Retina (tissue), 1 donor: ENCODE results near the gene OR2F2.

Experiments
- DNase-seq: peaks from one replicate; pipeline ENCODE4 v3.0.0-alpha.2; 2016

The OR2F2 gene

GRCh38 chr7:143914938-143915652, 19.9 kb upstream of the OR2F2 start:
- no peak for DNase-seq

- DNase-seq: no peak
Observed at GRCh38 chr7:143924851-143925250, 10.2 kb upstream of the OR2F2 start.

- no peak for DNase-seq
Observed at GRCh38 chr7:143929224-143929920, 5.7 kb upstream of the OR2F2 start.

GRCh38 chr7:143931739-143932138, 3.3 kb upstream of the OR2F2 start:
- no peak for DNase-seq

- no peak for DNase-seq
Observed at GRCh38 chr7:143936087-143937009, 1.3 kb downstream of the OR2F2 start.

- no peak for DNase-seq
Observed at GRCh38 chr7:143938379-143939243, 3.6 kb downstream of the OR2F2 start.

GRCh38 chr7:143945423-143945822, 10.4 kb downstream of the OR2F2 start:
- DNase-seq: no peak

- no peak for DNase-seq
Observed at GRCh38 chr7:143947111-143947510, 12.1 kb downstream of the OR2F2 start.

GRCh38 chr7:143948733-143949132, 13.7 kb downstream of the OR2F2 start:
- no peak for DNase-seq

- no peak for DNase-seq
Observed at GRCh38 chr7:143953421-143953820, 18.4 kb downstream of the OR2F2 start.

- DNase-seq: no peak
Observed at GRCh38 chr7:143954135-143954534, 19.1 kb downstream of the OR2F2 start.

GRCh38 chr7:143954544-143954943, 19.5 kb downstream of the OR2F2 start, which contains the start of gene OR2F1:
Gene OR2F1 (plus strand): TSS chr7:143954844. CDS start chr7:143959971, 5,127 bp downstream.
- DNase-seq: no peak

GRCh38 chr7:143958781-143959180, 23.7 kb downstream of the OR2F2 start:
- DNase-seq: no peak

GRCh38 chr7:143960813-143961610, 26.0 kb downstream of the OR2F2 start:
- no peak for DNase-seq

GRCh38 chr7:143965280-143965679, 30.2 kb downstream of the OR2F2 start:
- no peak for DNase-seq

- no peak for DNase-seq
Observed at GRCh38 chr7:143967398-143967797, 32.4 kb downstream of the OR2F2 start.

GRCh38 chr7:143973870-143974416, 38.9 kb downstream of the OR2F2 start:
- DNase-seq: no peak

GRCh38 chr7:143974459-143974858, 39.4 kb downstream of the OR2F2 start:
- no peak for DNase-seq

GRCh38 chr7:143975617-143976016, 40.6 kb downstream of the OR2F2 start:
- DNase-seq: no peak

- DNase-seq: no peak
Observed at GRCh38 chr7:143978585-143978984, 43.6 kb downstream of the OR2F2 start.

GRCh38 chr7:143979359-143979758, 44.3 kb downstream of the OR2F2 start:
- DNase-seq: no peak
